Prostate gland (tissue), 2 donors: ENCODE measurements around the gene GPR25. TPM values are rescaled to one million over a fixed set of nuclear protein-coding genes. Genes with fewer than 3 reads are reported as not detected.

Experiments used
- DNase-seq: peaks from one replicate; pipeline ENCODE4 v3.0.0-alpha.2; 2019; ENCODE audit warnings: low spot score
- H3K27ac ChIP-seq, 2 donors: fragments of 200-600 bp; sonication (generic); 2 replicates each; pipeline ENCODE4 v1.5.1; 2017 to 2019
- H3K27me3 ChIP-seq: fragments of 200-600 bp; sonication (generic); replicated peaks from 2 replicates; pipeline ENCODE4 v1.5.1; 2019; ENCODE audit not compliant: insufficient read depth
- H3K36me3 ChIP-seq, 2 donors: fragments of 200-600 bp; sonication (generic); 1 replicate in 1 of 2; 2 replicates in 1 of 2; pipeline versions ENCODE4 v1.5.1 to v1.8.1; 2017 to 2019
- H3K4me1 ChIP-seq: fragments of 200-600 bp; sonication (generic); replicated peaks from 2 replicates; pipeline ENCODE4 v1.5.1; 2019
- H3K4me3 ChIP-seq, 2 donors: fragments of 200-600 bp; sonication (generic); 2 replicates each; pipeline ENCODE4 v1.5.1; 2017 to 2019
- H3K9me3 ChIP-seq: fragments of 200-600 bp; sonication (generic); 2 replicates; pipeline ENCODE4 v1.5.1; 2017
- POLR2A ChIP-seq: fragments of 450-650 bp; IDR thresholded peaks from one replicate; pipeline ENCODE4 v1.6.1; 2016; ENCODE audit warnings: antibody characterized with exemption, mild to moderate bottlenecking
- POLR2AphosphoS5 ChIP-seq: sonication (generic); formaldehyde crosslinking; IDR thresholded peaks from one replicate; pipeline ENCODE4 v1.6.1; 2017; ENCODE audit warnings: antibody characterized with exemption
- WGBS: methylation state at CpG from one replicate; pipeline ENCODE4 v1.1.5; 2018; 5-methylcytosine and 5-hydroxymethylcytosine counted together
- intact Hi-C: fragments of 100-400 bp; cut with DNase I; formaldehyde crosslinking; loops from one replicate; pipeline ENCODE4 v1.14.2; 2022
- total RNA-seq, 2 donors: library from RNA; depleted of rRNA; stranded (reverse); fragments of >200 nt; gene quantifications; one replicate each; pipeline ENCODE4 v1.1.0, GENCODE V29; 2016
- TF ChIP-seq, protein P1 (sequence below), 4 experiments: fragments of 200-600 bp in 2 of 4; fragments of 450-650 bp in 2 of 4; sonication (generic) in 2 of 4; IDR thresholded peaks; 1 replicate in 3 of 4; 2 replicates in 1 of 4; pipeline ENCODE4 v1.5.1; 2016 to 2019; ENCODE audit warnings: antibody characterized with exemption in 4 of 4, mild to moderate bottlenecking in 2 of 4, moderate library complexity in 2 of 4

The GPR25 gene
- total RNA-seq, 2 donors from 2014 or later, result 1.2 TPM; not detected in 1

- no peak overlapping the region for H3K4me3 ChIP-seq
- H3K27me3 ChIP-seq, result no peaks in the 10 kb centered on the region
- H3K27ac ChIP-seq, result no peak overlapping the region
- H3K4me1 ChIP-seq, result no peaks in the 10 kb centered on the region
- H3K36me3 ChIP-seq, result no peaks in the 10 kb centered on the region
- intact Hi-C loops, result loop anchor here (5.0 kb wide), 1 partner anchor 217 kb away; the partner anchor contains the start of gene KIF14
- TF ChIP-seq POLR2A, result no peak
- no peak for TF ChIP-seq POLR2AphosphoS5
- TF ChIP-seq, protein P1, sequence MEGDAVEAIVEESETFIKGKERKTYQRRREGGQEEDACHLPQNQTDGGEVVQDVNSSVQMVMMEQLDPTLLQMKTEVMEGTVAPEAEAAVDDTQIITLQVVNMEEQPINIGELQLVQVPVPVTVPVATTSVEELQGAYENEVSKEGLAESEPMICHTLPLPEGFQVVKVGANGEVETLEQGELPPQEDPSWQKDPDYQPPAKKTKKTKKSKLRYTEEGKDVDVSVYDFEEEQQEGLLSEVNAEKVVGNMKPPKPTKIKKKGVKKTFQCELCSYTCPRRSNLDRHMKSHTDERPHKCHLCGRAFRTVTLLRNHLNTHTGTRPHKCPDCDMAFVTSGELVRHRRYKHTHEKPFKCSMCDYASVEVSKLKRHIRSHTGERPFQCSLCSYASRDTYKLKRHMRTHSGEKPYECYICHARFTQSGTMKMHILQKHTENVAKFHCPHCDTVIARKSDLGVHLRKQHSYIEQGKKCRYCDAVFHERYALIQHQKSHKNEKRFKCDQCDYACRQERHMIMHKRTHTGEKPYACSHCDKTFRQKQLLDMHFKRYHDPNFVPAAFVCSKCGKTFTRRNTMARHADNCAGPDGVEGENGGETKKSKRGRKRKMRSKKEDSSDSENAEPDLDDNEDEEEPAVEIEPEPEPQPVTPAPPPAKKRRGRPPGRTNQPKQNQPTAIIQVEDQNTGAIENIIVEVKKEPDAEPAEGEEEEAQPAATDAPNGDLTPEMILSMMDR (IDR thresholded peaks at IDR 0.05), result no peak
- no peak for DNase-seq
- H3K9me3 ChIP-seq, result no peaks in the 10 kb centered on the region
- WGBS, result 84% methylated on average over 3 of the region's 3 CpGs
Observed at GRCh38 chr1:200838676-200839445, 33.9 kb upstream of the GPR25 start.

DNA sequence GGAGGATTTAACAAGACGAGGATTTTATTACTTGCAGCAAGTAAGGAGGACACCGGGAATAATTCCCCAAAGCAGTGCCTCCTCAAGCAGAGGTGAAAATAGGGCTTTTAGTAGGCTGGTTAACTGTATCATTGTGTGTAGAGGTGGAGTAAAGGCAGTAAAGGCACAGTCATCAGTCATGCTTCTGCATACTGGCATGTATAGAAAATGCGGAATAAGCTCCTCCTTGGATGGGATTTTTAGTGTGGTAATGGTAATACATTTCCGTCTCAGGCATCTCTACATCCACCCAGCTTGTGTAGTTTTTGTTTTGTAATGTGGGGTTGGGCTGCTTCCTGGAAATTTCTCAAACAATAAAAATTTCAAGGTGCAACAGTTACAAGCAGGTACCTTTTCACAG is 27.4 kb upstream of the GPR25 start:
- no peak for TF ChIP-seq POLR2A
- WGBS, result 79% methylated on average over 4 of the region's 4 CpGs

DNA sequence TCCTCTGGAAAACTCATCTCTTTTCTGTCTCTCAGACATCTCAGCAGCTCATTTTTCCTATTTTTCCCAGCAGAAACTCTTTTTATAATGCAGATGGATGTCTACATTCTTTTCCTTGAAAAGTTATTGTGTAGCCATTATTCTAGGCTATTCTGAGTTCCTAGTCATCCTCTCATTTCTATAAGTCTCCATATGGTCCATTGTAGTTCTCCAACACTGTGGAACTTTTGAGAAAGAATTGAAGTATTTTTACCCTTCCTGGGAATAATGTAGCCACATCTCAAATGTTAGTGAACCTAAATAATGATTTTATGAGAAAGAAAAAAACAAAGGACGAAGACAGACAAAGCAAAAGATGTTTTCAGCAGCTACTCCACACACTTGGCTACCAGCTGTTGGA is 26.4 kb upstream of the GPR25 start:
- no peak for DNase-seq
- no peaks in the 10 kb centered on the region for H3K4me1 ChIP-seq
- H3K27ac ChIP-seq, result no peak overlapping the region
- no peaks in the 10 kb centered on the region for H3K27me3 ChIP-seq
- no peaks in the 10 kb centered on the region for H3K9me3 ChIP-seq
- 82% methylated on average over 1 of the region's 1 CpG for WGBS
- TF ChIP-seq, protein P1 (IDR thresholded peaks at IDR 0.05), result no peak
- TF ChIP-seq POLR2A (no peak), POLR2AphosphoS5 (no peak)
- no peak overlapping the region for H3K4me3 ChIP-seq
- peaks cover 2 to 4% of the 10 kb centered on the region in 2 donors for H3K36me3 ChIP-seq
- intact Hi-C loops, result no loop called here

More for the DNA sequence above, 27.4 kb upstream of the GPR25 start:
- Histone ChIP-seq H3K27ac (no peak overlapping the region), H3K4me3 (no peak overlapping the region), H3K4me1 (no peaks in the 10 kb centered on the region), H3K9me3 (no peaks in the 10 kb centered on the region), H3K36me3 (peaks cover 2 to 4% of the 10 kb centered on the region in 2 donors), H3K27me3 (no peaks in the 10 kb centered on the region)
- no peak for DNase-seq
- intact Hi-C loops, result no loop called here

DNA sequence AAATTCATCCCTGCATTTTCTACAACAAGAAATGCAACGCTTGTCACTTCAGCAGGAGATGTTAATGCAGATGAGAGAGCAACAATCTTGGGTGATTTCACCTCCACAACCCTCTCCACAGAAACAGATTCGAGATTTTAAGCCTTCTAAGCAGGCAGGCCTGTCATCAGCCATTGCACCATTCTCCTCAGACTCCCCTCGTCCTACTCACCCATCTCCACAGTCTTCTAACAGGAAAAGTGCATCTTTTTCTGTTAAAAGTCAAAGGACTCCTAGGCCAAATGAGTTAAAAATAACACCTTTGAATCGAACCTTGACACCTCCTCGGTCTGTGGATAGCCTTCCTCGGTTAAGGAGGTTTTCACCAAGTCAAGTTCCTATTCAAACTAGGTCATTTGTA is 23.4 kb upstream of the GPR25 start:
- WGBS, result 93% methylated on average over 6 of the region's 6 CpGs
- intact Hi-C loops, result no loop called here

GRCh38 chr1:200850554-200850953 is 22.2 kb upstream of the GPR25 start:
- TF ChIP-seq POLR2A (no peak), POLR2AphosphoS5 (no peak)
- TF ChIP-seq, protein P1 (IDR thresholded peaks at IDR 0.05), result no peak
- Histone ChIP-seq H3K9me3 (no peaks in the 10 kb centered on the region), H3K4me3 (no peak overlapping the region), H3K36me3 (peaks cover 2 to 4% of the 10 kb centered on the region in 2 donors), H3K4me1 (no peaks in the 10 kb centered on the region), H3K27ac (no peak overlapping the region), H3K27me3 (no peaks in the 10 kb centered on the region)
- intact Hi-C loops, result no loop called here
- no peak for DNase-seq

More for the DNA sequence above, 23.4 kb upstream of the GPR25 start:
- no peak for DNase-seq
- Histone ChIP-seq H3K4me3 (no peak overlapping the region), H3K36me3 (peaks cover 2 to 4% of the 10 kb centered on the region in 2 donors), H3K27ac (no peak overlapping the region), H3K4me1 (no peaks in the 10 kb centered on the region), H3K9me3 (no peaks in the 10 kb centered on the region), H3K27me3 (no peaks in the 10 kb centered on the region)
- TF ChIP-seq POLR2A (no peak), POLR2AphosphoS5 (no peak)
- TF ChIP-seq, protein P1 (IDR thresholded peaks at IDR 0.05), result no peak
